K562 (cell line): ENCODE data around the gene ACER1.

Experiments used
- BHLHE40 ChIP-seq: IDR thresholded peaks from 2 replicates; pipeline ENCODE4 v1.6.1; 2011; ENCODE audit warnings: low read length, improper control_type of control experiment
- HNRNPH1 ChIP-seq: fragments of 200-400 bp; formaldehyde crosslinking; optimal IDR thresholded peaks from 2 replicates; pipeline ENCODE3; 2017; ENCODE audit warnings: low read depth, mild to moderate bottlenecking, low read length, moderate library complexity
- NFIC ChIP-seq: fragments of 450-650 bp; IDR thresholded peaks from 2 replicates; pipeline ENCODE4 v1.6.1; 2017; ENCODE audit warnings: mild to moderate bottlenecking, inconsistent platforms
- RAD51 ChIP-seq: fragments of 450-650 bp; IDR thresholded peaks from 2 replicates; pipeline ENCODE4 v1.7.1; 2016; ENCODE audit warnings: low read depth, mild to moderate bottlenecking, borderline replicate concordance
- SOX6 ChIP-seq: fragments of 450-650 bp; IDR thresholded peaks from 2 replicates; pipeline ENCODE4 v1.6.1; 2014; ENCODE audit warnings: mild to moderate bottlenecking
- TAF1 ChIP-seq: IDR thresholded peaks from 2 replicates; pipeline ENCODE4 v1.6.1; 2011; ENCODE audit warnings: mild to moderate bottlenecking, low read length, moderate library complexity; ENCODE audit not compliant: insufficient read depth, control insufficient read depth, severe bottlenecking; ENCODE audit errors: extremely low read depth
- TAF9B ChIP-seq: fragments of 450-650 bp; IDR thresholded peaks from 2 replicates; pipeline ENCODE4 v1.6.1; 2018; ENCODE audit warnings: mild to moderate bottlenecking; ENCODE audit not compliant: partially characterized antibody
- ZNF274 ChIP-seq: IDR thresholded peaks from 2 replicates; pipeline ENCODE4 v1.6.1; 2011; ENCODE audit warnings: low read depth, mild to moderate bottlenecking, low read length, moderate library complexity, borderline replicate concordance
- TF ChIP-seq, protein P1 (sequence below): IDR thresholded peaks from 2 replicates; pipeline ENCODE4 v1.6.1; 2016; ENCODE audit warnings: missing genetic modification characterization, missing compliant biosample characterization
- TF ChIP-seq, protein P2 (sequence below), 2 experiments: fragments of 450-650 bp in 1 of 2; sonication (generic) in 1 of 2; formaldehyde crosslinking in 1 of 2; IDR thresholded peaks in 1 of 2; conservative IDR thresholded peaks in 1 of 2; 2 replicates each; pipeline versions ENCODE4 v1.6.1 to v1.8.1; 2016 to 2023; ENCODE audit warnings: mild to moderate bottlenecking in 2 of 2, moderate library complexity in 2 of 2, inconsistent platforms in 1 of 2, missing genetic modification reagents in 1 of 2

DNA sequence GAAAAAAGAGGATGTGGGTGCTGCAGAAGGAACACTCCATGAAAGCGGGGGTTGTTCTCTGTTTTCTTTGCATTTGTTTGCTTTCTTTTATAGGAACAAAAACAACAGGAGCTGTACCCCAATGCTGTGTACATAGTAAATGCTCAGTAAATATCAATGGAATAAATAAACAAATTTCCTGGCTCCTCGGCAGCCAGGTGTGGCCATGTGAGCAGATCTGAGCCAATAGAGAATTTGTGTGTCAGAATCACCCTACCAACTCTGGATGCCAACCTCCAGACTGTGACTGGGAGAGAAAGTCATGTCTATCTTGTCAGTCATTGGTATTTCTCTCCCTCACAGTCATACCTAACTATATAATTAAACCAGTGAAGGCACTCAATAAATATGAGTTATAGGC lies 17.3 kb upstream of the ACER1 start:
- TF ChIP-seq RAD51 (no peak), TAF1 (no peak), HNRNPH1 (no peak), NFIC (no peak), BHLHE40 (no peak), SOX6 (no peak), TAF9B (no peak), ZNF274 (no peak)
- TF ChIP-seq, protein P1, sequence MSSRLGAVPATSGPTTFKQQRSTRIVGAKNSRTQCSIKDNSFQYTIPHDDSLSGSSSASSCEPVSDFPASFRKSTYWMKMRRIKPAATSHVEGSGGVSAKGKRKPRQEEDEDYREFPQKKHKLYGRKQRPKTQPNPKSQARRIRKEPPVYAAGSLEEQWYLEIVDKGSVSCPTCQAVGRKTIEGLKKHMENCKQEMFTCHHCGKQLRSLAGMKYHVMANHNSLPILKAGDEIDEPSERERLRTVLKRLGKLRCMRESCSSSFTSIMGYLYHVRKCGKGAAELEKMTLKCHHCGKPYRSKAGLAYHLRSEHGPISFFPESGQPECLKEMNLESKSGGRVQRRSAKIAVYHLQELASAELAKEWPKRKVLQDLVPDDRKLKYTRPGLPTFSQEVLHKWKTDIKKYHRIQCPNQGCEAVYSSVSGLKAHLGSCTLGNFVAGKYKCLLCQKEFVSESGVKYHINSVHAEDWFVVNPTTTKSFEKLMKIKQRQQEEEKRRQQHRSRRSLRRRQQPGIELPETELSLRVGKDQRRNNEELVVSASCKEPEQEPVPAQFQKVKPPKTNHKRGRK (tag) = no peak
- TF ChIP-seq, protein P2, sequence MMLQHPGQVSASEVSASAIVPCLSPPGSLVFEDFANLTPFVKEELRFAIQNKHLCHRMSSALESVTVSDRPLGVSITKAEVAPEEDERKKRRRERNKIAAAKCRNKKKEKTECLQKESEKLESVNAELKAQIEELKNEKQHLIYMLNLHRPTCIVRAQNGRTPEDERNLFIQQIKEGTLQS (IDR thresholded peaks at IDR 0.05) = no peak
- TF ChIP-seq, protein P2 (CRISPR knock-in tag; conservative IDR thresholded peaks at IDR 0.05) = no peak
